SH-SY5Y (cell line): Measurements from ENCODE around the gene CCNY.

ENCODE experiments used
- GATA2 ChIP-seq: IDR thresholded peaks from 2 replicates; pipeline ENCODE4 v1.6.1; 2011; ENCODE audit warnings: mild to moderate bottlenecking, low read depth, low read length
- GATA3 ChIP-seq: IDR thresholded peaks from 2 replicates; pipeline ENCODE4 v1.6.1; 2011; ENCODE audit warnings: low read depth, mild to moderate bottlenecking, low read length, moderate library complexity

Gene CCNY

GRCh38 chr10:35612385-35613106, 276.2 kb downstream of the CCNY start:
- TF ChIP-seq GATA2 (no peak), GATA3 (no peak)

GRCh38 chr10:35613107-35613440, 276.8 kb downstream of the CCNY start:
- TF ChIP-seq GATA2 (no peak), GATA3 (no peak)

GRCh38 chr10:35613597-35614226, 277.4 kb downstream of the CCNY start:
- TF ChIP-seq GATA3: no peak
- no peak for TF ChIP-seq GATA2

- TF ChIP-seq GATA3 (no peak), GATA2 (no peak)
These were observed 278.0 kb downstream of the CCNY start for GRCh38 chr10:35614312-35614711.
